ENCODE measurements around the gene PRKAG2. TPM values are rescaled to one million over a fixed set of nuclear protein-coding genes. Genes with fewer than 3 reads are reported as not detected.

Gene PRKAG2
- total RNA-seq, 3 donors from 2014 or later = 42.4 to 48.5 (median 46.6) TPM

GRCh38 chr7:151724920-151725584, 151.9 kb downstream of the PRKAG2 start:
- TF ChIP-seq CTCF (IDR thresholded peaks at IDR 0.05) = no peak
- H3K9me3 ChIP-seq = no peaks in the 10 kb centered on the region
- no peaks in the 10 kb centered on the region for H3K36me3 ChIP-seq (ENCODE audit: low read depth)
- H3K4me1 ChIP-seq (ENCODE audit: low read depth) = peaks cover 5% of the 10 kb centered on the region
- ATAC-seq = no peak
- peak in 1 of 3 donors; percentile 5 for DNase-seq
- no peak overlapping the region for H3K4me3 ChIP-seq
- intact Hi-C loops (cut with DNase I, micrococcal nuclease) = no loop called here

- intact Hi-C loops (cut with DNase I, micrococcal nuclease) = no loop called here
- no peaks in the 10 kb centered on the region for H3K9me3 ChIP-seq
- H3K36me3 ChIP-seq (ENCODE audit: low read depth) = no peaks in the 10 kb centered on the region
- H3K4me1 ChIP-seq (ENCODE audit: low read depth) = peaks cover 5% of the 10 kb centered on the region
- H3K4me3 ChIP-seq = no peak overlapping the region
- TF ChIP-seq CTCF (IDR thresholded peaks at IDR 0.05) = no peak
- DNase-seq = peak in 1 of 3 donors; percentile 40
- ATAC-seq = no peak
Measured at GRCh38 chr7:151724250-151724915, 152.5 kb downstream of the PRKAG2 start.

- ATAC-seq (no peak), DNase-seq (no peak)
- Histone ChIP-seq H3K9me3 (no peaks in the 10 kb centered on the region), H3K4me1 (ENCODE audit: low read depth) (peaks cover 5% of the 10 kb centered on the region), H3K36me3 (ENCODE audit: low read depth) (no peaks in the 10 kb centered on the region), H3K4me3 (no peak overlapping the region)
- TF ChIP-seq CTCF (IDR thresholded peaks at IDR 0.05) = no peak
- intact Hi-C loops (cut with DNase I, micrococcal nuclease) = no loop called here
Measured at GRCh38 chr7:151723321-151723720, 153.6 kb downstream of the PRKAG2 start.

GRCh38 chr7:151722533-151722932, 154.4 kb downstream of the PRKAG2 start:
- intact Hi-C loops (cut with DNase I, micrococcal nuclease) = no loop called here
- no peak for TF ChIP-seq CTCF (IDR thresholded peaks at IDR 0.05)
- no peak for DNase-seq
- Histone ChIP-seq H3K36me3 (ENCODE audit: low read depth) (no peaks in the 10 kb centered on the region), H3K9me3 (no peaks in the 10 kb centered on the region), H3K4me3 (no peak overlapping the region), H3K4me1 (ENCODE audit: low read depth) (peaks cover 5% of the 10 kb centered on the region)
- ATAC-seq = no peak

GRCh38 chr7:151721694-151722093, 155.2 kb downstream of the PRKAG2 start:
- Histone ChIP-seq H3K36me3 (ENCODE audit: low read depth) (no peaks in the 10 kb centered on the region), H3K9me3 (no peaks in the 10 kb centered on the region), H3K4me1 (ENCODE audit: low read depth) (no peaks in the 10 kb centered on the region), H3K4me3 (no peak overlapping the region)
- intact Hi-C loops (cut with DNase I, micrococcal nuclease) = no loop called here
- TF ChIP-seq CTCF (IDR thresholded peaks at IDR 0.05) = no peak
- ATAC-seq (peak; percentile 46), DNase-seq (no peak)

Measured in mucosa of descending colon (tissue), 3 donors.